GM11168 (cell line): Measurements from ENCODE around the gene POLE2.
"Not testable (repeated sequence)": the region's sequence is repeated elsewhere in the genome, so short reads cannot be mapped to it uniquely, and the experiment has no call there.

ENCODE experiments used
- in situ Hi-C: fragments of 300-500 bp; cut with MboI; formaldehyde crosslinking; loops from one replicate; pipeline ENCODE4 v1.12.0; 2022; ENCODE audit warnings: low sequenced_read_pairs; ENCODE audit not compliant: unreplicated experiment

POLE2 gene

GRCh38 chr14:49620182-49621113 lies 67.6 kb downstream of the POLE2 start, which contains the start of the genes MGAT2 and RPL36AL:
MGAT2 (plus strand) TSS chr14:49620799; CDS start chr14:49621269, 470 bp downstream.
RPL36AL (minus strand) TSS chr14:49620626; CDS start chr14:49619104, 1,522 bp downstream.
- in situ Hi-C loops = no loop called here

DNA sequence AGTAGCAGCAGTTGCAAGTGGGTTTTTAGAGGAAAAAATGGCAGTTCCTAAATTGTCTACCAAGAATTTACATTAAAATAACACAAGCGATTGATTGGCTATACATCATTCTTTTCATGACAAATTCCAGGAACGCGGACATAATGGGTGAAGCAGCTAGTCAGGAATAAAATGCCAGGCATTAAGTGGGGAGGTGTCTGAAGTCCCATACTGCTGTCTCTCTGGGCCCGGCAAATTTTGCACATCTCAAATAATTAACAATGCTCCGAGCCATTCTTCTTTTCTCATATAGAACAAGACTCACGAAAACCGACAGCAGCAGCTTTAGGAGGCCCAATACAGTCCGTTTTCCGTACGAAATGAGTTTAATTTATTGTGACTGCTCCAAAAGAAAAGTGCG lies 68.3 kb downstream of the POLE2 start:
- in situ Hi-C loops = no loop called here

DNA sequence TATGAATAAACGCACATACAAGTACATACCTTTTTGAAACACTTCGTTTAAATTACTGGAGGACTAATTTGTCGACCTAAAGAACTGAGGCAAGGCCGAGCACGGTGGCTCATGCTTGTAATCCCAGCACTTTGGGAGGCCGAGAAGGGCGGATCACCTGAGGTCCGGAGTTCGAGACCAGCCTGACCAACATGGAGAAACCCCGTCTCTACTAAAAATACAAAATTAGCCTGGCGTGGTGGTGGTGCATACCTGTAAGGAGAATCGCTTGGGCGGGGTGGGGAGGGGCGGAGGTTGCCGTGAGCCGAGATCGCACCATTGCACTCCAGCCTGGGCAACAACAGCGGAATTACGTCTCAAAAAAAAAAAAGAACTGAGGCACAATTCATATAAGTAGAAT lies 68.7 kb downstream of the POLE2 start:
- in situ Hi-C loops = not testable (repeated sequence)

DNA sequence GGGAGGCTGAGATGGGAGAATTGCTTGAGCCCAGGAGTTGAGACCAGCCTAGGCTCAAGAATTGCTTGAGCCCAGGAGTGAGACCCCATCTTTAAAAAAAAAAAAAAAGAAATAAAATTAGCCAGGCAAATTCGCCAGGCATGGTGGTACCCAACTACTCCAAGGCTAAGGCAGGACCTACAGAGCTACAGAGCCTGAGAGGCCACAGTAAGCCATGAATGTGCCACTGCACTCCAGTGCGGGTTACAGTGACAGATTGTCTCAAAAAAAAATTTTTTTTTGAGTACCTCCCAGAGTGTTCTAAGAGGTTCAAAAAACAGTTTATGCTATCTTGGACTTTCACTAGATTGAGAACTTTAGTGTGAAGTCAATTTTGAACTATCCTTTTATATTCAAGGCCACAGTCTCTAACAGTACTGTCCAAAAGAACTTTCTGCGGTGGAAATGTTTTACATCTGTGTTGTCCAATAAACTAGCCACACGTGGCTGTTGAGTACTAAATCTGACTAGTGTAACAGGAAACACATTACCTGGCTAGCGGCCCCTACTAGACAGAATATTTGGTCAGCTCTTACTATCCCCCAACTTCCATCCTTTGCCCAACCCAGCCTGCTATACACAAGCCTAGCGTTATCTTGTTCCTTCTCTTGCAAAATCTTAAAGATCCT lies 70.0 kb downstream of the POLE2 start:
- in situ Hi-C loops = no loop called here

DNA sequence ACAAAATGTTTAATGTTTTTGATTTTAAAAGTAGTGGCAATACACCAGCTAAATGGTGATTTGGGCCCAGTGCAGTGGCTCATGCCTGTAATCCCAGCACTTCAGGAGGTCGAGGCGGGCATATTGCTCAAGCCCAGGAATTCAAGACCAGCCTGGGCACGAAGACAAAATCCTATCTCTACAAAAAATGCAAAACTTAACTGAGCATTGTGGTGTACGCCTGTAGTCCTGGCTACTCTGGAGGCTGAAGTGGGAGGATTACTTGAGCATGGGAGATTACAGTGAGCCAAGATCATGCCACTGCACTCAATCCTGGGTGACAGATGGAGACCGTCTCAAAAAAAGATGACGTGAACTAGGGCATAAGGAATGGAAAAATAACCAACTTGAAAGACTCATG lies 72.2 kb downstream of the POLE2 start:
- in situ Hi-C loops = no loop called here

GRCh38 chr14:49614196-49614595 lies 73.8 kb downstream of the POLE2 start:
- in situ Hi-C loops = no loop called here

- in situ Hi-C loops = no loop called here
These were observed 75.3 kb downstream of the POLE2 start for GRCh38 chr14:49612671-49613070.

GRCh38 chr14:49612251-49612650 lies 75.8 kb downstream of the POLE2 start:
- in situ Hi-C loops = no loop called here

GRCh38 chr14:49607583-49607982 lies 80.4 kb downstream of the POLE2 start:
- in situ Hi-C loops = no loop called here

DNA sequence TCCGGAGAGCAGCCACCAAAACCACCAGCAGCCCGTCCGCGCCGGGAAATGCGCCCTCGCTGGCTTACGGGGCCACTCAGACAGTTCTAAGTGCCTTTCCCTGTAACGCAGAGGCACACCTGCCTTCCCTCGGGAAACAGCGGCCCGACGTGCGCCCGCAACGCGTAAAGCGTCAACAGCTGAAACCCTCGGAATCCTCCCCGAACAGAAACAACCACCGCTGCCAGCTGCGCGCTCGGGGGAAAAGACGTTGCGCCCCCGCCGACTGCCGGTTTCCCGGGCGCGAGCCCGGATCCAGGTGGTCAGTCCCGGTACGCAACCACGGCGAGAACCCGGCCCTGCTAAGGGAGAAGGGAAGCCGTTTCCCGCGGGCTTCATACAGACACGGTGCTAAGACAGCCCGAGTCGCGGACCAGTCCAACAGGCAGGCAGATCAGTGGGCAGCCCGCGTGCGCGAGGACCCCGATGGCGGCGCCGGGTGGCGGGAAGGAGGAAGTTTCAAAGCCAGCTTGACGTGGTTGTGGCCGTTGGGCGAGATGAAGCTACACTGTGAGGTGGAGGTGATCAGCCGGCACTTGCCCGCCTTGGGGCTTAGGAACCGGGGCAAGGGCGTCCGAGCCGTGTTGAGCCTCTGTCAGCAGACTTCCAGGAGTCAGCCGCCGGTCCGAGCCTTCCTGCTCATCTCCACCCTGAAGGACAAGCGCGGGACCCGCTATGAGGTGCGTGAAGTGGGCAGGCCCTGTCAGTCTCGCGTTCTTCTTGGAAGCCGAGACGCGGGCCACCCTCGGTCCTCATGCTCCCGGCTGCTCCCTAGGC lies 89.3 kb downstream of the POLE2 start, which contains the start of gene LRR1:
TSS of gene LRR1 (plus strand) at position 456 of the 816 bp plus-strand sequence. CDS start at position 537, 81 bp downstream.
- in situ Hi-C loops = no loop called here

GRCh38 chr14:49598189-49598484 lies 89.9 kb downstream of the POLE2 start:
- in situ Hi-C loops = no loop called here

DNA sequence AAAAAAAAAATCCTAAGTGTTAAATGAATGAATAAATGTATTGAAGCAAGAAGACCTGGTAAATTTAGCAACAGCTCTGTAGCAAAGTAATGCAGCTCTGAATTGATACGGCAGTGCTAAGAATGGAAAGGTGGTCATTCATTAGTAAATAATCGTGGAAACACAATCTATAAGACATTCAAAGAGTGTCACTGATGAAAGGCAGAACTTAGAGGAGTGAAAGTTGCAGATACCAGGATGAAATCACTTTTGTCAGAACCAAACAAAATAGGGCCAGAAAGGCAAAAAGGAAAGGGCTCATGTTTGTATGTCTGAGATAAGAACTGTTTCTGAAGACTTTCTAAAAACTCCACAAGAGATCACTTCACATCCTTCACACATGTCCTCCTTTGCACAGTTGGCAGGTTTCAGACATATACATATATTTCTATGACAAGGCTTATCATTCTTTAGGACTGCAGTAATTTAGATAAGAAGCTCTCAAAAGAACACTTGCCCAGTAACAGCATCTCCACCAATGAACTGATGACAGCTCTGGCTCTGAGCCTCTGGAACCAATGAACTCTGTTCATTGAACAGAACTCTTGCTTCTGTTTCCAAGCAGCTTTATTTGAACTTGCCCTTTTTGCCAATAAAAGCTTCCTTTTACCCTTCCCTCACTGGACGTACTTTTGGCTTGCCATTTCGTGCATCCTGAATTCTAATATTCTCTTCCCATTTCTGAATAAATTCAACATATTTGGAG lies 93.5 kb downstream of the POLE2 start:
- in situ Hi-C loops = no loop called here
